ENCODE data around the gene SRXN1. TPM values are rescaled to one million over a fixed set of nuclear protein-coding genes. Genes with fewer than 3 reads are reported as not detected.

SRXN1 gene
- total RNA-seq, 1 experiment from 2014 or later = 80.8 TPM

DNA sequence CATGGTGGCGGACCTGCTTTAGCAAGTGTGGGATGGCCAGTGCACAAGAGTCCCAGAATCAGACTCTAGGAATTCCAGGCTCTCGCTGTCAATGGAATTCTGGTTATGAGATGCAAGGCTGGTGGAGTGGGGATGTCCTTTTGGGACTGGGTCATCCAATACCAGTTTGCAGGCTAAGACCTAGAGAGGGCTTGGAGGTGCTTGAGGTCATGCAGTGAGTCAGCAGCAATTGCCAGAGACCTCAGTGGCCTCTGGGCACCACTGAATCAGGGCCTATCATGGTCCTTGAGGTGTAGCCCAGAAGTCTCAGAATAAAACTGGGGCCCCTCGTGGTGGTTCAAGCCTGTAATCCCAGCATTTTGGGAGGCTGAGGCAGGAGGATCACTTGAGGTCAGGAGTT, 24.0 kb upstream of the SRXN1 start:
- Histone ChIP-seq H3K4me1 (ENCODE audit: control insufficient read depth in 1 of 2, insufficient read depth in 2 of 2, low read length in 2 of 2) (no peaks in the 10 kb centered on the region; a peak in 1 of 4 replicates), H4K20me1 (ENCODE audit: insufficient read depth) (no peaks in the 10 kb centered on the region), H3K9me2 (ENCODE audit: insufficient read depth) (no peaks in the 10 kb centered on the region), H3K27ac (ENCODE audit: low read depth, low read length) (no peak overlapping the region), H3K4me2 (ENCODE audit: low read length) (no peak overlapping the region), H3K79me2 (ENCODE audit: insufficient read depth, low read length) (no peaks in the 10 kb centered on the region), H3K36me3 (ENCODE audit: control insufficient read depth in 1 of 2, insufficient read depth in 2 of 2, low read length in 2 of 2) (no peaks in the 10 kb centered on the region), H3K9ac (ENCODE audit: low read length) (no peak overlapping the region), H3K27me3 (ENCODE audit: insufficient read depth, low read length) (peaks cover 54% of the 10 kb centered on the region), H2AFZ (ENCODE audit: low read depth, low read length, poor library complexity, severe bottlenecking) (no peak overlapping the region), H3K9me3 (ENCODE audit: control insufficient read depth in 1 of 2, insufficient read depth in 1 of 2, low read depth in 1 of 2, low read length in 2 of 2) (no peaks in the 10 kb centered on the region), H3K4me3 (replicated peaks in 1 of 2; ENCODE audit: low read depth in 1 of 2, low read length in 2 of 2) (no peak overlapping the region)
- ChIA-PET CTCF (interaction anchor here (3.2 kb wide), 1 partner anchor 10 kb away, joined by 15 read pairs; no protein-coding TSS in a partner anchor), RAD21 (ENCODE audit: low non-redundant PET in 1 of 2, low total read pairs in 2 of 2, uncharacterized antibody in 2 of 2, unreplicated experiment in 2 of 2) (no interaction called here), POLR2A (no interaction called here)
- TF ChIP-seq JUND (IDR thresholded peaks at IDR 0.05) = no peak
- no peak for TF ChIP-seq EGR1 (IDR thresholded peaks at IDR 0.05; ENCODE audit: low read depth)
- TF ChIP-seq, protein P1, sequence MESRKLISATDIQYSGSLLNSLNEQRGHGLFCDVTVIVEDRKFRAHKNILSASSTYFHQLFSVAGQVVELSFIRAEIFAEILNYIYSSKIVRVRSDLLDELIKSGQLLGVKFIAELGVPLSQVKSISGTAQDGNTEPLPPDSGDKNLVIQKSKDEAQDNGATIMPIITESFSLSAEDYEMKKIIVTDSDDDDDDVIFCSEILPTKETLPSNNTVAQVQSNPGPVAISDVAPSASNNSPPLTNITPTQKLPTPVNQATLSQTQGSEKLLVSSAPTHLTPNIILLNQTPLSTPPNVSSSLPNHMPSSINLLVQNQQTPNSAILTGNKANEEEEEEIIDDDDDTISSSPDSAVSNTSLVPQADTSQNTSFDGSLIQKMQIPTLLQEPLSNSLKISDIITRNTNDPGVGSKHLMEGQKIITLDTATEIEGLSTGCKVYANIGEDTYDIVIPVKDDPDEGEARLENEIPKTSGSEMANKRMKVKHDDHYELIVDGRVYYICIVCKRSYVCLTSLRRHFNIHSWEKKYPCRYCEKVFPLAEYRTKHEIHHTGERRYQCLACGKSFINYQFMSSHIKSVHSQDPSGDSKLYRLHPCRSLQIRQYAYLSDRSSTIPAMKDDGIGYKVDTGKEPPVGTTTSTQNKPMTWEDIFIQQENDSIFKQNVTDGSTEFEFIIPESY (IDR thresholded peaks at IDR 0.05; ENCODE audit: extremely low read depth, insufficient replicate concordance, low read length) = no peak
- TF ChIP-seq YY1 (IDR thresholded peaks at IDR 0.05; ENCODE audit: extremely low read depth, insufficient replicate concordance, low read depth, low read length) = no peak
- TF ChIP-seq ZNF274 (IDR thresholded peaks at IDR 0.05; ENCODE audit: low read depth, low read length) = no peak
- TF ChIP-seq ELF1 (IDR thresholded peaks at IDR 0.05; ENCODE audit: borderline replicate concordance, low read depth) = no peak
- TF ChIP-seq CEBPB (IDR thresholded peaks at IDR 0.05; ENCODE audit: low read depth) = no peak
- no peak for TF ChIP-seq EZH2 (IDR thresholded peaks at IDR 0.05)
- TF ChIP-seq, protein P2, sequence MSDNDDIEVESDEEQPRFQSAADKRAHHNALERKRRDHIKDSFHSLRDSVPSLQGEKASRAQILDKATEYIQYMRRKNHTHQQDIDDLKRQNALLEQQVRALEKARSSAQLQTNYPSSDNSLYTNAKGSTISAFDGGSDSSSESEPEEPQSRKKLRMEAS (IDR thresholded peaks at IDR 0.05) = no peak
- no peak for TF ChIP-seq ZFX (IDR thresholded peaks at IDR 0.05)
- TF ChIP-seq RAD21 (IDR thresholded peaks at IDR 0.05; ENCODE audit: low read depth) = no peak
- TF ChIP-seq TCF7L2 (IDR thresholded peaks at IDR 0.05; ENCODE audit: borderline replicate concordance, extremely low read depth, insufficient read depth, insufficient read length) = no peak
- no peak for TF ChIP-seq SRF (IDR thresholded peaks at IDR 0.05; ENCODE audit: low read depth)
- no peak for TF ChIP-seq EZH2phosphoT487 (IDR thresholded peaks at IDR 0.05; ENCODE audit: borderline replicate concordance)
- ATAC-seq = no peak
- DNase-seq (ENCODE audit: low read depth, low spot score) = no peak
- intact Hi-C loops (cut with micrococcal nuclease) = no loop called here
- BruUV-seq (replicated peaks) = no TSS peak
